Rectal smooth muscle tissue (tissue), 1 donor: ENCODE measurements around the gene MRPS24.
"Not testable (repeated sequence)": the region's sequence is repeated elsewhere in the genome, so short reads cannot be mapped to it uniquely, and the experiment has no call there.

Experiments used
- H3K27ac ChIP-seq: one replicate; pipeline ENCODE4 v1.7.0; 2013; ENCODE audit warnings: low read depth, low read length, inconsistent platforms
- H3K27me3 ChIP-seq: one replicate; pipeline ENCODE4 v1.7.0; 2013; ENCODE audit warnings: low read length; ENCODE audit not compliant: control insufficient read depth, insufficient read depth
- H3K36me3 ChIP-seq: one replicate; pipeline ENCODE4 v1.7.0; 2013; ENCODE audit warnings: low read length; ENCODE audit not compliant: control insufficient read depth, insufficient read depth
- H3K4me1 ChIP-seq: one replicate; pipeline ENCODE4 v1.7.0; 2013; ENCODE audit warnings: low read length; ENCODE audit not compliant: control insufficient read depth, insufficient read depth
- H3K4me3 ChIP-seq: one replicate; pipeline ENCODE4 v1.7.0; 2013; ENCODE audit warnings: low read length
- H3K9ac ChIP-seq: one replicate; pipeline ENCODE4 v1.7.0; 2013; ENCODE audit warnings: low read length

The MRPS24 gene

DNA sequence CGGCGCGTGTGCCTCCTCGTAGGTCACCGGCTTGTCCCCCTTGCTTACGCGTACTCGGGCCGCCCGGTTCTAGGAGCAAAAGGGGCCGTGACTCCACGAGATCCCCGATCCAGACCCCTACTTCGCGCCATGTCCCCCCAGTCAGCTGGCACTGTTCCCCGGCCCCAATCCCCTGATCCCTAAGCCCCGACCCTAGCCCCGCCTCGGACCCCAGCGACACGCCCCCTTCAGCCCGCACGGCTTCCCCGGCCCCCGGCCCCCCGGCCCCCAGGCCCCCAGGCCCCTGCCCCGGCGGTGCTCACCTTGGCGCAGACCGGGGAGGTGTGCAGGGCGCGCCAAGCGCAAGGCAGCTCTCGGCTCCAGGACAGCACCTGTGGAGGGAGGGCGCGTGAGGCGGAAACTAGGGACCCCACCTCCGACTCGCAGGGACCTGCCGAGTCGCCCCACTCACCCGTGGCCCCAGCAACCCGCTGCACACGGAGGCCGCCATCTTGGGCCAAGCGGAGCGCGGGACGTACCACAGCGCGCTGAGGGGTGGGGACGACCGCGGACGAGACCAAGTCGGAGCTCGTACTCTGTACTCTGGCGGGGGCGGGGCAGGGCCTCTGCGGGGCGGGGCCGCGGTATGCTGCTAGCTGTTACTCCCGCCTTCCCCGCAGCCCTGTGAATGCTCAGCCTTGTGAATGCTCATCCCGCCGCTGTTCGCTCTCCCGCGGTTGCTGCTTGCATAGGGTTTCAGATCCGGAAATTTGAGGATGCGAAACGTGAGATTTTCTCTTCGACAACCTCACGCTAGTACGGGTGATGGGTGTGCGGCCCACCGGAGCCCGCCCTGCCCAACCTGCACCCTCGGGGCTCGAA is at the start of gene MRPS24:
MRPS24 (minus strand) TSS at position 512 of the 861 bp plus-strand sequence; CDS start at position 490, 22 bp downstream.
- Histone ChIP-seq H3K27me3 (no peaks in the 10 kb centered on the region), H3K4me1 (peaks cover 14% of the 10 kb centered on the region), H3K9ac (peak within 1 kb of the TSS; percentile 88)

DNA sequence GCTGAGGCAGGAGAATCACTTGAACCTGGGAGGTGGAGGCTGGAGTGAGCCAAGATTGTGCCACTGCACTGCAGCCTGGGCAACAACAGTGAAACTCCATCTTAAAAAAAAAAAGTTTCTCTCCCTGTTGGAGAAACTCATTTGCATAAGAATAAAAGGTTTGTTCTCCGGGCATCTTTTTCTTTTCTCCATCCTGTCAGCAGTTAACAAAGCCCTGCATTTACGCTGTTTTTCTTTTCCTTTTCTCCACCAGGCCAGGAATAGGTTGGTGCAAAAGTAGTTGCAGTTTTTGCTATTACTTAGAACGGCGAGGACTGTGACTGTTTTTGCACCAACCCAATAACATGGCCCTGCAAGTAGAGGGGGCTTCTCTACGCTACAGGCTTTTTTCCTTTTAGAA is 46.6 kb upstream of the MRPS24 start:
- no peaks in the 10 kb centered on the region for H3K27me3 ChIP-seq

More for the DNA sequence above, at the start of gene MRPS24:
- Histone ChIP-seq H3K27ac (peak within 1 kb of the TSS; percentile 93), H3K36me3 (peaks cover 10% of the 10 kb centered on the region), H3K4me3 (peak within 1 kb of the TSS; percentile 93)

DNA sequence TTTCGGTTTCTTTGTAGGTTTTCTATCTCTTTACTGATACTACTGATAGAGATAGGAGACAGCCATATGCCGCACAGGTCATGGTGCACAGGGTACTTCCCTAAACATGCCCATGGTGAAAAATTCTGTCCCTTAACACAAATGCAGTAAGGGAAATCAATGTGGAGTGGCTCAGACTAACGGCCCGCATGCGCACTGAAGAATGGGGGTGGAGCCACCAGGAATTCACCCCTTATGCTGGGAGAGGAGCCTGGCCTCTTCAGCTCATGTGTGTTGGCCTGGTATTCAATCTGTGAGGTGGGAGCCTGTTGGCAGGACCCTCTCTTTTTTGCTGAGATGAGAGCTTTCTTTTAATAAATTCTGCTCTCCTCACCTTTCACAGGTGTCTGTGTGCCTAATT is 45.5 kb upstream of the MRPS24 start:
- Histone ChIP-seq H3K9ac (no peak overlapping the region), H3K27ac (no peak overlapping the region), H3K4me1 (no peaks in the 10 kb centered on the region), H3K4me3 (no peak overlapping the region), H3K27me3 (no peaks in the 10 kb centered on the region), H3K36me3 (no peaks in the 10 kb centered on the region)

More for the DNA sequence above, 46.6 kb upstream of the MRPS24 start:
- no peak overlapping the region for H3K9ac ChIP-seq
- no peak overlapping the region for H3K27ac ChIP-seq
- no peaks in the 10 kb centered on the region for H3K36me3 ChIP-seq
- no peak overlapping the region for H3K4me3 ChIP-seq
- H3K4me1 ChIP-seq, result no peaks in the 10 kb centered on the region

DNA sequence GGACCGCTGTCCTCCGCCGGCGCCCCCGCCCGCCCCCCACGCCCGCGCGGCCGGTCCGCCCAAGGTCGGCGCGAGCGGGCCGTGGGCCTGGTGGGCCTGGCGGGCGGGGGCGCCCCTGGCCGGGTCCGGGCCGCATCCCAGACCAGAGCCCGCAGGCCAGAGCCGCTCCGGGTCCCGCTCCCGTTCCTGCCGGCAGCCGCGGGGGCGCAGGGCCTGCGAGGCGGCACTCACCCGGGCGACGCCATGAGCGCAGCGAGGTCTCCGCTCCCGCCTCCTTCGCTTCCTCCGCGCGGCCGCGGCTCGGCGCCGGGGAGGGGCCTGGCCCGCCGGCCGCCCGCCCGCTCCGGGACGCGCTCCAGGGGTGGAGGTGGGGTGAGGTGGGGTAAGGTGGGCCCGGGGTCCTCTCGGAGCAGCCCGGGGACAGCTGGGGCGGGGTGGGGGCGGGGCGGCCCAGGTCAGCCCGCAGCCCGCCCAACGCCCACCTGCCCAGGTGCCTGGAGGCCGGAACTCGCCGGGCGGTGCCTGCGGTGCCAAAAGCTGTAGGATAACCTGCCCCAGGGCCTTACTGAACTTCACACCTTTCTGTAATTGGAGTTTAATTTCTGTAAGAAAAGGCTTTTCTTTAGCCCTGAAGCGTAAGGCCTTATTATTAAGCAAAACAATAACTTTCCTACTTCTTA is 37.2 kb upstream of the MRPS24 start, which contains the start of gene URGCP:
URGCP (minus strand) TSS at position 266 of the 680 bp plus-strand sequence; CDS start at position 245, 21 bp downstream.
- H3K27me3 ChIP-seq, result no peaks in the 10 kb centered on the region
- H3K4me1 ChIP-seq, result peaks cover 9% of the 10 kb centered on the region
- H3K4me3 ChIP-seq, result peak within 1 kb of the TSS; percentile 81
- H3K27ac ChIP-seq, result peak within 1 kb of the TSS; percentile 75
- no peaks in the 10 kb centered on the region for H3K36me3 ChIP-seq
- H3K9ac ChIP-seq, result peak within 1 kb of the TSS; percentile 90

DNA sequence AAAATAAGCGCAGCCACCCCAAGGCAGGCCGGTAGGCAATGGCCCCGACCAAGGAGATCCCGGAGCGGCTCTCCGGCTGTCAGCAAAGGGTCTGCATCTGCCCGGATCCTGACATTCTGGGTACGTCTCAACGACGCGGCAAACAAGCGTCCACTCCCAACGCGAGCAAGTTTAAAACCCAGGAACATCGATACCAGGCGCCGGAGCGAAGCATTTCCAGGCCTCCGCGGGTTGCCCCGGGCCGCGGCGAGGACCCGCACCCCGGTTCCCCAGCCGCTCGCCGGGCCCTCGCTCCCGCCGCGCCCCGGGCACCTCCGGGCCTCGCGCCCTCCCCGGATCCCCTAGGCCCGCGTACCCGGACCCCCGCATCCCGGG is 36.6 kb upstream of the MRPS24 start:
- Histone ChIP-seq H3K27me3 (no peaks in the 10 kb centered on the region), H3K36me3 (no peaks in the 10 kb centered on the region), H3K9ac (peak overlapping the region; percentile 90), H3K4me1 (peaks cover 9% of the 10 kb centered on the region), H3K27ac (peak overlapping the region; percentile 75), H3K4me3 (peak overlapping the region; percentile 81)

DNA sequence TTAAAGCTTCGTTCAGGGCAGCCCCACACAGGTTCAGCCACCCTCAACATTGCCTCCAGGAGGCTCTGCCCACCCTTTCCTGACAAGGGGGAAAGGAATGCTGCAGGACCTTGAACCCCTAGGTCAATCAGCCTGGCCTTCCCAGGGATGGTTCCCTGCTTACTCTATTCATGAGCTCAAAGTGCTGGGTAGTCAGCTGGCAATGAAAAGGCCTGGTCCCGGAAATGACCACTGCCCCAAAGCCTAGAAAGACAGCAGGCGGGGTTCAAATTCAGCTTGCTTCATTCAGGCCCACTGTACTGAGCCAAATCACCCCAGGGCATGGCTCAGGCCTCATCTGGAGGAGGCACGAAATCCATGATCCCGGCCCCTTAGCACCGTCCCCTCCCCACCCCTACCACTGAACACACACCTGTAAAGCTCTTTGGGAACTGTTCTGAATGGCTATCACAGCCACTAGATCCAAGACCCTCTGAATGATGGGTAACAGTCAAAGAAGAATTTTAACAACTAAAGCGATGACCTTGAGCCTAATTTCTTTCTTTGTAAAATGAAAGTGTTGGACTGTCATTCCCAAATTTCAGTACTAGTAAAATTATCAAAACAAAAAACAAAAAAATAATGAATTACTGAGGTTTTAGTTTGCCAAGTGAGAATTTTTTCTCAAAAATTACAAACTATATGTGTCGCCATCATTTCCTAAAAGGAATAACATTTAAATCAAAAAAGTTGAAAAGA is 36.1 kb upstream of the MRPS24 start:
- H3K4me1 ChIP-seq, result peaks cover 9% of the 10 kb centered on the region

DNA sequence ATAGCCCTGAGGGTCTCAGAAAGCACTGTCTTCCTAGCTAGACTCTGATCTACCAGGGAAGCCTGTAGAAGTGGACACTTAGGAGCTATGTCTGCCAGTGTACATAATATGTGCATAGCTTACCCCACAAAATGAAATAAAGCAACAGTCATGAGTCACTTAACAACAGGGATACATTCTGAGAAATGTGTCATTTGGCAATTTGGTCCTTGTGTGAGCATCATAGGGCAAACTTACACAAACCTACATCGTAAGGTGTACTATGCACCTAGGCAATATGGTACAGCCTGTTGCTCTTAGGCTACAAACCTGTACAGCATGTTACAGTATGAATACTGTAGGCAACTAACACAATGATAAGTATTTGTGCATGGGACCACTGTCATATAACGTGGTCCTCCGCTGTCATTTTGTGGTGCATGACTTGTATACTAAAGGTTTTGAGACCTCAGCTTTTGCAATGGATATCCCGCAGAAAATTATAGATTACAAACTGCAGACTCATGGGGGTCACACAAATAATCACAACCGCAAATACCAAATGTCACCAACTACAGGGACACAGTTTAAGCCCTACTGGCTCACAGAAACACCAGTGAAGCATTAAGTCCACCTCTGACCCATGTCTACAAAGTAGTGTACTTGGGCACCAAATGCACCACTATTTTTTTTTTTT is 35.4 kb upstream of the MRPS24 start:
- Histone ChIP-seq H3K27me3 (no peaks in the 10 kb centered on the region), H3K36me3 (no peaks in the 10 kb centered on the region), H3K4me1 (peaks cover 9% of the 10 kb centered on the region), H3K27ac (no peak overlapping the region), H3K9ac (no peak overlapping the region), H3K4me3 (peak overlapping the region; percentile 81)

More for the DNA sequence above, 36.1 kb upstream of the MRPS24 start:
- no peaks in the 10 kb centered on the region for H3K36me3 ChIP-seq
- no peaks in the 10 kb centered on the region for H3K27me3 ChIP-seq
- peak overlapping the region; percentile 90 for H3K9ac ChIP-seq
- H3K4me3 ChIP-seq, result peak overlapping the region; percentile 81
- peak overlapping the region; percentile 75 for H3K27ac ChIP-seq

DNA sequence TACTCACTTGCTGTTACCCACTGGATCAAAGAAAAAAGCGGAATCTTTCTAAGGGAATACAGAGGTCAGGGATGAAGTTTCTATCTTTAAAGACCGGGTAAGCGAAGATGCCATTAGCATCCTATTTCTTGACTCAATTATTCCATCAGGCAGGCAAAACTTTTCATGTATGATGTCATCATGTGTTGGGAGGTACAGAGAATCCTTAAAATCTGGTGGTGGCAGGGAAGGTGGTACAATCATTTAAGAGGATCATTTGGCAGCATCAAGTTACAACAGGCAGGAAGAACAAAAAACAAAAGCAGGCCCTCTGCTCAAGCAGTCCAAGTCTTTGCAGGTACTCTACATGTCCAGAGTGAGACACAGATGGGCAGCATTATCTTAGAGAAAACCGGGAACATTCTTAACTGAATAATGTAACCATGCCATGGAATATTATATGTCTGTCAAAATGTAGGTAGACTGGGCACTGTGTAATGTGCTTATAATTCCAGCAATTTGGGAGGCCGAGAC is 33.3 kb upstream of the MRPS24 start:
- no peak overlapping the region for H3K27ac ChIP-seq
- H3K36me3 ChIP-seq, result no peaks in the 10 kb centered on the region
- H3K9ac ChIP-seq, result no peak overlapping the region
- no peak overlapping the region for H3K4me3 ChIP-seq
- H3K4me1 ChIP-seq, result peaks cover 9% of the 10 kb centered on the region
- no peaks in the 10 kb centered on the region for H3K27me3 ChIP-seq

DNA sequence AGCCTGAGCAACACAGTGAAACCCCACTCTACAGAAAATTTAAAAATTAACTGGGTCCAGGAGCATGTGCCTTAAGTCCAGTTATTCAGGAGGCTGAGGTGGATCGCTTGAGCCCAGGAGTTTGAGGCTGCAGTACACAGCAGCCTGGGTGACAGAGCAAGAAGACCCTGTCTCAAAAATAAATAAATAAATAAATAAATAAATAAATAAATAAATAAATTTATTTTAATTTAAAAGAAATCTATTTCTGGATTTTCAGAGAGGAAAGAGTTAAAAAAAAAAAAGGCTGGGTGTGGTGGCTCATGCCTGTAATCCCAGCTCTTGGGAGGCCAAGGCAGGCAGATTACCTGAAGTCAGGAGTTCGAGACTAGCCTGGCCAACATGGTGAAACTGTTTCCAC is 29.3 kb upstream of the MRPS24 start:
- not testable (repeated sequence) for H3K27ac ChIP-seq, H3K4me1 ChIP-seq, H3K4me3 ChIP-seq, H3K27me3 ChIP-seq, H3K9ac ChIP-seq, H3K36me3 ChIP-seq

DNA sequence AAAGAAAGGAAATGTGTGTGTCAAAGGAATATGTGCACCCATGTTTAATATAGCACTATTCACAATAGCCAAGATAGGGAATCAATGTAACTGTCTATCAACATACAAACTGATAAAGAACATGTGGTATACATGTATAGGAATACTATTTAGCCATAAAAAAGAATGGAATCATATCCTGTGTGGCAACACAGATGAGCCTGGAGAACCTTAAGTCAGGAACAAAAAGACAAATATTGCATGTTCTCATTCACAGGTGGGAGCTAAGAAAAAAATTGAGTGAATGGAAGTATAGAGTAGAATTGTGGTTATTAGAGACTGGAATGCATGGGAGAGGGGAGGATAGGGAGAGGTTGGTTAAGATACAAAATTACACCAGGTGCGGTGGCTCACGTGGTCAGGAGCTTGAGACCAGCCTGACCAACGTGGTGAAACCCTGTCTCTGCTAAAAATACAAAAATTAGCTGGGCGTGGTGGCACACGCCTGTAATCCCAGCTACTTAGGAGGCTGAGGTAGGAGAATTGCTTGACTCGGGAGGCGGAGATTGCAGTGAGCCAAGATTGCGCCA is 26.6 kb upstream of the MRPS24 start:
- H3K27me3 ChIP-seq, result no peaks in the 10 kb centered on the region
- H3K36me3 ChIP-seq, result no peaks in the 10 kb centered on the region
- no peak overlapping the region for H3K27ac ChIP-seq

DNA sequence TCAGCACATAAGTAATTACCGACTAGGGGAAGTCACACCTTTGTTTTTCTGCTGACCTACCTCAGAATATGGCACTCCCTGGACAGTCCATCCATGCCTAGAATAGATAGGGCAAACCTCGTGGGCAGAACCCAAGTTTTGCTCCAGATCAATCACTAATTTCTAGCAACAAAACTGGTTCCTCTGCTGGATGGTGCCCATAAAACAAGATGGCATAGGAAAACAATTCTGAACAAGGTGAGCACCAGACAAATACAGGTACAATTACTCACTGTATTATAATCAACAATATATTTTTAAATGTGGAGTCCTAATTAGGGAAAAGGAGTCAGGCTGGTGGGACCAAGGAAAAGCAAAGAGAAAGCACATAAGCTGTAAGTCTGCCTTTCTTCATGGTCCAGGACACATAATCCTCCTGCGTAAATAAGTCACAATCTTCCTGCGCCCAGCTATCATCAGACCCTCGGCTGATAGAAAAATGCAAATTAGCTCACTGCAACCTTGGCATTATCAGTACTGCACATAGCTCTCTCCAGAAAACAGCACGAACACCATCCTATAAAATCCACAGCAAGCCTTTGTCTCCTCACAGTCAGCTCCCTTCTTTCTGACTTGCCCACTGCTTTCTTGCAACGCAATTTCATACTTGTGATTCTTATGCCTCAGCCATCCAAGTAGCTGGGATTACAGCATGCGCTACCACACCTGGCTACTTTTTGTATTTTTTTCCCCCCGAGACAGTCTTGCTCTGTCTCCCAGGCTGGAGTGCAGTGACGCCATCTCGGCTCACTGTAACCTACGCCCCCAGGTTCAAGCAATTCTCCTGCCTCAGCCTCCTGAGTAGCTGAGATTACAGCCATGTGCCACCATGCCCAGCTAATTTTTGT is 22.0 kb upstream of the MRPS24 start:
- Histone ChIP-seq H3K4me3 (no peak overlapping the region), H3K9ac (no peak overlapping the region), H3K27me3 (no peaks in the 10 kb centered on the region), H3K36me3 (no peaks in the 10 kb centered on the region), H3K4me1 (peaks cover 2% of the 10 kb centered on the region), H3K27ac (no peak overlapping the region)

More for the DNA sequence above, 26.6 kb upstream of the MRPS24 start:
- Histone ChIP-seq H3K4me3 (no peak overlapping the region), H3K4me1 (no peaks in the 10 kb centered on the region), H3K9ac (no peak overlapping the region)
